Body of pancreas (tissue), 4 donors: ENCODE measurements around the gene POLR3G. TPM values are rescaled to one million over a fixed set of nuclear protein-coding genes. Genes with fewer than 3 reads are reported as not detected.

Source experiments
- ATAC-seq: fragments of 150-250 bp; one replicate; pipeline ENCODE4 v1.9.1; 2016
- DNase-seq, 4 donors: peaks; one replicate each; pipeline ENCODE4 v3.0.0-alpha.2; 2019
- H3K27ac ChIP-seq, 4 donors: fragments of 200-600 bp; sonication (generic); 1 replicate in 3 of 4; 2 replicates in 1 of 4; pipeline versions ENCODE4 v1.5.1 to v1.6.1; 2016 to 2019; ENCODE audit warnings: mild to moderate bottlenecking in 1 of 4, mixed read lengths in 1 of 4, moderate library complexity in 1 of 4
- H3K27me3 ChIP-seq, 2 donors: fragments of 200-600 bp; sonication (generic); one replicate each; pipeline ENCODE4 v1.6.0; 2016; ENCODE audit warnings: mild to moderate bottlenecking in 1 of 2
- H3K36me3 ChIP-seq, 2 donors: fragments of 200-600 bp; sonication (generic); replicated peaks in 1 of 2; 2 replicates each; pipeline ENCODE4 v1.5.1; 2016; ENCODE audit warnings: low read depth in 2 of 2; ENCODE audit not compliant: insufficient read depth in 1 of 2
- H3K4me1 ChIP-seq: fragments of 200-600 bp; sonication (generic); one replicate; pipeline ENCODE4 v1.6.0; 2016
- H3K4me3 ChIP-seq, 2 donors: fragments of 200-600 bp; sonication (generic); 1 replicate in 1 of 2; 2 replicates in 1 of 2; pipeline ENCODE4 v1.5.1; 2016 to 2019
- H3K9me3 ChIP-seq, 3 donors: fragments of 200-600 bp; sonication (generic); 1 replicate in 2 of 3; 2 replicates in 1 of 3; pipeline ENCODE4 v1.5.1; 2016
- POLR2A ChIP-seq, 3 donors: fragments of 450-650 bp; IDR thresholded peaks; one replicate each; pipeline ENCODE4 v1.6.1; 2016; ENCODE audit warnings: antibody characterized with exemption in 3 of 3, mild to moderate bottlenecking in 2 of 3
- whole genome bisulfite sequencing, 2 donors: methylation state at CpG; one replicate each; pipeline ENCODE4 v1.1.5; 2017; 5-methylcytosine and 5-hydroxymethylcytosine counted together
- intact Hi-C: fragments of 100-400 bp; cut with DNase I; formaldehyde crosslinking; loops from one replicate; pipeline ENCODE4 v1.15.1; 2023
- total RNA-seq, 2 donors: library from RNA; depleted of rRNA; stranded (reverse); fragments of >200 nt; gene quantifications; one replicate each; pipeline ENCODE4 v1.1.0, GENCODE V29; 2016
- TF ChIP-seq, protein P1 (sequence below), 7 experiments: fragments of 450-650 bp in 4 of 7; fragments of 200-600 bp in 3 of 7; sonication (generic) in 3 of 7; IDR thresholded peaks; one replicate each; pipeline ENCODE4 v1.5.1; 2016 to 2019; ENCODE audit warnings: antibody characterized with exemption in 7 of 7

The POLR3G gene
- total RNA-seq, 2 donors from 2014 or later = 1.6 TPM; not detected in 1

DNA sequence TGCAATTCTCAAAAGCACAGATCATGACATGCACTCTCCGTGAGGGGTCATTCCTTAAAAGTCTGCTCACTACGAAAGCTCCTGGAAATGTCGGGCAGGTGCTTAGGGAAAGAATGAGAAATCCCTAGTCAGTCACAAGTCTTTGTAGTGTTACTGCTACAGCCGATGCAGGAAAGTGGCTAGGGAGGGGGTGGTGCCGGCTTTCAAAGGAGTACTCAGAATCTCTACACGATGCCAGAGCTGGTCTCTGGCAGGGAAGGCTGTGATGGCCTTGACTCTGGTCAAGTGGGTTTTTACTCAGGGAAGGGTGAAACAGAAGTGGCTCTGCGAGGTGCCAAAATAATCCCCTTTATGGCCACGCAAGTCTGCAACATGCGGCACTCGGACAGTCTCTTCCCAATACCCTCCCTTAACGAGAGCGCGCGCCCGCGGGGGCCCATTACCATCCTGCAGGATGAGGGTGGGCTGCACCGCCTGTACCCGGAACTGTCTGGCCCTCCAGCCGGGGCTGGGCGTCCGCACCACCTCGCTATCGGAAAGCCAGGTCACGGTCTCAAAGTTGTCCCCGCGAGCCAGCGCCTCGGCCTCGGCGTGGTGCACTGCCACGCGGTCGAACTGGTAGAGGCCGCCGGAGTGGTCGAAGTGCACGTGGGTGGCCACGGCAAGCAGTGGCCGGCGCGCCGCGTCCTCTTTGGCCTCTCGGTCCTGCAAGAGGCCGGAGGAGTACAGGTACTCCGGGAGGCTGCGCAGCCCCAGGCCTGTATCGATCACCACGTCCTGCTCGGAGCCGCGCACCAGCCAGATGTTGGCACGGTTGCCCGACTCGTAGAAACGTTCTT, 1.0 kb upstream of the POLR3G start:
- Histone ChIP-seq H3K9me3 (no peaks in the 10 kb centered on the region), H3K4me3 (peak overlapping the region; percentile 33 to 63), H3K4me1 (peaks cover 22% of the 10 kb centered on the region), H3K36me3 (no peaks in the 10 kb centered on the region), H3K27me3 (no peaks in the 10 kb centered on the region), H3K27ac (peak overlapping the region; percentile 74 to 91 (median 86))
- WGBS, 2 donors = 1 to 2% methylated on average over 6 to 54 of the region's 56 CpGs
- peak; percentile 41 for ATAC-seq
- TF ChIP-seq POLR2A (IDR thresholded peaks at IDR 0.05) = peak in 2 of 3 donors; percentile 4 to 10
- TF ChIP-seq, protein P1, sequence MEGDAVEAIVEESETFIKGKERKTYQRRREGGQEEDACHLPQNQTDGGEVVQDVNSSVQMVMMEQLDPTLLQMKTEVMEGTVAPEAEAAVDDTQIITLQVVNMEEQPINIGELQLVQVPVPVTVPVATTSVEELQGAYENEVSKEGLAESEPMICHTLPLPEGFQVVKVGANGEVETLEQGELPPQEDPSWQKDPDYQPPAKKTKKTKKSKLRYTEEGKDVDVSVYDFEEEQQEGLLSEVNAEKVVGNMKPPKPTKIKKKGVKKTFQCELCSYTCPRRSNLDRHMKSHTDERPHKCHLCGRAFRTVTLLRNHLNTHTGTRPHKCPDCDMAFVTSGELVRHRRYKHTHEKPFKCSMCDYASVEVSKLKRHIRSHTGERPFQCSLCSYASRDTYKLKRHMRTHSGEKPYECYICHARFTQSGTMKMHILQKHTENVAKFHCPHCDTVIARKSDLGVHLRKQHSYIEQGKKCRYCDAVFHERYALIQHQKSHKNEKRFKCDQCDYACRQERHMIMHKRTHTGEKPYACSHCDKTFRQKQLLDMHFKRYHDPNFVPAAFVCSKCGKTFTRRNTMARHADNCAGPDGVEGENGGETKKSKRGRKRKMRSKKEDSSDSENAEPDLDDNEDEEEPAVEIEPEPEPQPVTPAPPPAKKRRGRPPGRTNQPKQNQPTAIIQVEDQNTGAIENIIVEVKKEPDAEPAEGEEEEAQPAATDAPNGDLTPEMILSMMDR (IDR thresholded peaks at IDR 0.05) = no peak
- intact Hi-C loops = no loop called here
- DNase-seq = peak; percentile 29 to 46 (median 38)

DNA sequence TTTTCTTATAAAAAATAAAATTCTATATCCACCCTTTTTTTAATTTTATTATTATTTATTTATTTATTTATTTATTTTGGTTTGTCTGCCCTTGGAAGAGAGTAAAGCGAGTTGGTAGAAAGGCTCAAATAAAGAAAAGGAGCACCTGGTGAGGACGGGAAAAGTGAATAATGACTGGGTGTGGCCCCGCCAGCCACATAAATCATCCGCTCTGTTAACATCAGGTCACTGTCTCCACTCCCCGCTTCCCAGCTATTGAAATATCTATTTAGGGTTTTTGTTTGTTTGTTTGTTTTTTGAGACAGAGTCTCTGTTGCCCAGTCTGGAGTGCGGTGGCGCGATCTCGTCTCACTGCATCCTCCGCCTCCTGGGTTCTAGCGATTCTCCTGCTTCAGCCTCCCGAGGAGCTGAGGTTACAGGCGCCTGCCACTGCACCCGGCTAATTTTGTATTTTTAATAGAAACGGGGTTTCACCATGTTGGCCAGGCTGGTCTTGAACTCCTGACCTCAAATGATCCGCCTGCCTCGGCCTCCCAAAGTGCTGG, 844 bp downstream of the POLR3G start:
- H3K4me3 ChIP-seq = no peak overlapping the region
- ATAC-seq (no peak), DNase-seq (no peak)
- no peaks in the 10 kb centered on the region for H3K9me3 ChIP-seq
- H3K4me1 ChIP-seq = peaks cover 22% of the 10 kb centered on the region
- TF ChIP-seq, protein P1 (IDR thresholded peaks at IDR 0.05) = no peak
- no peak for TF ChIP-seq POLR2A (IDR thresholded peaks at IDR 0.05)
- H3K36me3 ChIP-seq = no peaks in the 10 kb centered on the region
- intact Hi-C loops = no loop called here
- H3K27me3 ChIP-seq = no peaks in the 10 kb centered on the region
- 69% methylated on average over 17 of the region's 17 CpGs for WGBS, 2 donors
- no peak overlapping the region for H3K27ac ChIP-seq

DNA sequence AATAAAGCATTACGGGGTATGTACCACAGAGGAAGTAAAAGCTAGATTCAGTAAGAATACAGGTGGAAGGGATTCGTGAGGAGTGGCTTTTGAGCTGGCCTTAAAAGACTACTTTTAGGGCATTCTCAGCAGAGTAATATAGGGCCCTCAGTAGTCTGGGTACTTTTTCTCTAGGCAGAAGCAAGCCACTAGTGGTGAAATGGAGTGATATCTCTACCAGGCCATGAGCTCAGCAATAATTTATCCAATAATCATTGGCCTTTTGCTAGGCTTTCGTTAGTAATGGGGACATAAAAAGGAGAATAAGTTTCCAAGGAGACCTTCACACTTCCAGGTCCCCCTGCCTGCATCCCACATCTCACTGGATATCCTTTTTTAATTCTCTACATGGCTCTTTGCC, 1.7 kb downstream of the POLR3G start:
- 72 to 78% methylated on average over 3 of the region's 3 CpGs for WGBS, 2 donors
- no peak overlapping the region for H3K4me3 ChIP-seq
- H3K27me3 ChIP-seq = no peaks in the 10 kb centered on the region
- intact Hi-C loops = no loop called here
- H3K27ac ChIP-seq = no peak overlapping the region
- TF ChIP-seq, protein P1 (IDR thresholded peaks at IDR 0.05) = no peak
- TF ChIP-seq POLR2A (IDR thresholded peaks at IDR 0.05) = no peak
- DNase-seq = no peak
- peaks cover 22% of the 10 kb centered on the region for H3K4me1 ChIP-seq
- no peaks in the 10 kb centered on the region for H3K9me3 ChIP-seq
- no peak for ATAC-seq
- H3K36me3 ChIP-seq = no peaks in the 10 kb centered on the region

DNA sequence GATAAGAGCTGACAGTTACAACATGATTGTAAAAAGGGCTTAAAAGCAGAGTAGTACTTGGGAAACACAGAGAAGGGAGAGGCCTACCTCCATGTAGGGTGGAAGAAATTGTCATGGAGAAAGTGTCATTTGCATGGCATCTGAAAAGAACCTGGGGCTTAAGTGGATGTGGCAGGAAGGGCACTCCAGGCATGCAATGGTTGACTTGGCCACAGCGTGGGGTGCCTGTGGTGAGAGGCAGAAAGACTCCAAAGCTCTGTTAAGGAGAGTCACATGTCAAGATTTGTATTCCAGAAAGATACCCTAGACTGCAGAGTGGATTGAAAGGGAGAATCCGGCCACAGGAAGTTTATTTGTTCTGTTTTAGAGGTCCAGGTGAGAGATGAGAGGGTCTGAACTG, 2.4 kb downstream of the POLR3G start:
- Histone ChIP-seq H3K36me3 (no peaks in the 10 kb centered on the region), H3K4me1 (peaks cover 16% of the 10 kb centered on the region), H3K27ac (no peak overlapping the region), H3K27me3 (no peaks in the 10 kb centered on the region), H3K4me3 (no peak overlapping the region), H3K9me3 (no peaks in the 10 kb centered on the region)
- DNase-seq = no peak
- TF ChIP-seq, protein P1 (IDR thresholded peaks at IDR 0.05) = no peak
- 73% methylated on average over 2 of the region's 2 CpGs for whole genome bisulfite sequencing, 2 donors
- ATAC-seq = no peak
- intact Hi-C loops = no loop called here
